MM.1S (cell line): ENCODE results near the gene WRNIP1.

Experiments used
- DNase-seq: peaks from one replicate; pipeline ENCODE4 v3.0.0-alpha.2; 2015
- H2AFZ ChIP-seq: fragments of 300-600 bp; sonication (generic); 2 replicates; pipeline ENCODE4 v1.6.0; 2016; ENCODE audit warnings: antibody characterized with exemption, low read length
- H3F3A ChIP-seq: fragments of 300-600 bp; sonication (generic); 2 replicates; pipeline ENCODE4 v1.6.1; 2016; ENCODE audit warnings: mild to moderate bottlenecking, antibody characterized with exemption, low read length, moderate library complexity, mixed read lengths; ENCODE audit not compliant: insufficient read depth
- H3K27ac ChIP-seq: fragments of 300-600 bp; sonication (generic); 2 replicates; pipeline ENCODE4 v1.5.1; 2016; ENCODE audit warnings: mild to moderate bottlenecking, low read length
- H3K27me3 ChIP-seq: fragments of 300-600 bp; sonication (generic); replicated peaks from 2 replicates; pipeline ENCODE4 v1.6.0; 2016; ENCODE audit warnings: low read length; ENCODE audit not compliant: insufficient read depth
- H3K36me3 ChIP-seq: fragments of 300-600 bp; sonication (generic); replicated peaks from 2 replicates; pipeline ENCODE4 v1.6.1; 2016; ENCODE audit warnings: mild to moderate bottlenecking, low read length, mixed read lengths; ENCODE audit not compliant: insufficient read depth
- H3K4me1 ChIP-seq: fragments of 300-600 bp; sonication (generic); 2 replicates; pipeline ENCODE4 v1.6.1; 2016; ENCODE audit warnings: low read length, mixed read lengths
- H3K4me2 ChIP-seq: fragments of 300-600 bp; sonication (generic); 2 replicates; pipeline ENCODE4 v1.6.0; 2016; ENCODE audit warnings: low read depth, low read length
- H3K4me3 ChIP-seq: fragments of 300-600 bp; sonication (generic); 2 replicates; pipeline ENCODE4 v1.5.1; 2016; ENCODE audit warnings: low read length, mixed read lengths
- H3K79me2 ChIP-seq: fragments of 300-600 bp; sonication (generic); 2 replicates; pipeline ENCODE4 v1.6.1; 2016; ENCODE audit warnings: mixed run types, low read length, mixed read lengths
- H3K9ac ChIP-seq: fragments of 300-600 bp; sonication (generic); 2 replicates; pipeline ENCODE4 v1.6.1; 2016; ENCODE audit warnings: low read length, mixed read lengths
- H3K9me2 ChIP-seq: fragments of 300-600 bp; sonication (generic); replicated peaks from 2 replicates; pipeline ENCODE4 v1.6.1; 2016; ENCODE audit warnings: mild to moderate bottlenecking, low read length, mixed read lengths; ENCODE audit not compliant: insufficient read depth
- H3K9me3 ChIP-seq: fragments of 300-600 bp; sonication (generic); replicated peaks from 2 replicates; pipeline ENCODE4 v1.6.1; 2016; ENCODE audit warnings: mild to moderate bottlenecking, low read length, mixed read lengths; ENCODE audit not compliant: insufficient read depth
- H4K20me1 ChIP-seq: fragments of 300-600 bp; sonication (generic); 2 replicates; pipeline ENCODE4 v1.6.1; 2016; ENCODE audit warnings: mild to moderate bottlenecking, low read length, moderate library complexity, mixed read lengths; ENCODE audit not compliant: insufficient read depth
- CTCF ChIP-seq: fragments of 300-600 bp; sonication (generic); IDR thresholded peaks from 2 replicates; pipeline ENCODE4 v1.5.1; 2016; ENCODE audit warnings: antibody characterized with exemption, low read length, mixed read lengths
- EZH2 ChIP-seq: fragments of 300-600 bp; sonication (generic); optimal IDR thresholded peaks from 2 replicates; pipeline ENCODE3; 2017; ENCODE audit warnings: low read depth, mild to moderate bottlenecking, antibody characterized with exemption, low read length, mixed read lengths
- EZH2phosphoT487 ChIP-seq: fragments of 300-600 bp; sonication (generic); IDR thresholded peaks from 2 replicates; pipeline ENCODE4 v1.6.1; 2018; ENCODE audit warnings: antibody characterized with exemption, low read length

The WRNIP1 gene

GRCh38 chr6:2730353-2731107 lies 34.7 kb upstream of the WRNIP1 start:
- DNase-seq, result no peak
- Histone ChIP-seq H3K36me3 (no peaks in the 10 kb centered on the region), H3F3A (no peaks in the 10 kb centered on the region), H3K9me2 (no peaks in the 10 kb centered on the region), H3K79me2 (no peaks in the 10 kb centered on the region), H3K4me2 (no peak overlapping the region), H2AFZ (no peak overlapping the region), H3K4me1 (no peaks in the 10 kb centered on the region), H4K20me1 (no peaks in the 10 kb centered on the region), H3K9me3 (no peaks in the 10 kb centered on the region), H3K4me3 (no peak overlapping the region), H3K27ac (no peak overlapping the region), H3K27me3 (no peaks in the 10 kb centered on the region), H3K9ac (no peak overlapping the region)
- TF ChIP-seq EZH2, result no peak
- TF ChIP-seq EZH2phosphoT487, result no peak
- TF ChIP-seq CTCF, result no peak

- no peaks in the 10 kb centered on the region for H3K4me1 ChIP-seq
- no peak overlapping the region for H3K4me2 ChIP-seq
- H3K79me2 ChIP-seq, result no peaks in the 10 kb centered on the region
These were observed 33.8 kb upstream of the WRNIP1 start for GRCh38 chr6:2731281-2731909.

GRCh38 chr6:2732503-2733089 lies 32.6 kb upstream of the WRNIP1 start:
- Histone ChIP-seq H3K9me2 (no peaks in the 10 kb centered on the region), H3F3A (no peaks in the 10 kb centered on the region), H3K4me3 (no peak overlapping the region), H2AFZ (no peak overlapping the region), H3K4me1 (no peaks in the 10 kb centered on the region), H3K27me3 (no peaks in the 10 kb centered on the region), H3K9me3 (no peaks in the 10 kb centered on the region), H3K27ac (no peak overlapping the region), H3K9ac (no peak overlapping the region), H4K20me1 (no peaks in the 10 kb centered on the region), H3K79me2 (no peaks in the 10 kb centered on the region), H3K36me3 (no peaks in the 10 kb centered on the region), H3K4me2 (no peak overlapping the region)
- TF ChIP-seq EZH2phosphoT487 (no peak), CTCF (no peak), EZH2 (no peak)
- no peak for DNase-seq

More at GRCh38 chr6:2731281-2731909, 33.8 kb upstream of the WRNIP1 start:
- H3K9ac ChIP-seq, result no peak overlapping the region
- no peaks in the 10 kb centered on the region for H3F3A ChIP-seq
- no peaks in the 10 kb centered on the region for H3K36me3 ChIP-seq
- H3K9me3 ChIP-seq, result no peaks in the 10 kb centered on the region
- no peaks in the 10 kb centered on the region for H4K20me1 ChIP-seq
- no peak overlapping the region for H3K4me3 ChIP-seq
- no peak overlapping the region for H3K27ac ChIP-seq
- no peak overlapping the region for H2AFZ ChIP-seq
- H3K27me3 ChIP-seq, result no peaks in the 10 kb centered on the region
- TF ChIP-seq CTCF (no peak), EZH2phosphoT487 (no peak), EZH2 (no peak)
- no peak for DNase-seq
- no peaks in the 10 kb centered on the region for H3K9me2 ChIP-seq
